GM12801 (cell line): ENCODE measurements around the gene RELN.

Experiments
- TF ChIP-seq, protein P1 (sequence below): IDR thresholded peaks from one replicate; pipeline ENCODE4 v1.5.1; 2011; ENCODE audit warnings: control low read depth; ENCODE audit not compliant: insufficient read length; ENCODE audit errors: extremely low read depth

The RELN gene

DNA sequence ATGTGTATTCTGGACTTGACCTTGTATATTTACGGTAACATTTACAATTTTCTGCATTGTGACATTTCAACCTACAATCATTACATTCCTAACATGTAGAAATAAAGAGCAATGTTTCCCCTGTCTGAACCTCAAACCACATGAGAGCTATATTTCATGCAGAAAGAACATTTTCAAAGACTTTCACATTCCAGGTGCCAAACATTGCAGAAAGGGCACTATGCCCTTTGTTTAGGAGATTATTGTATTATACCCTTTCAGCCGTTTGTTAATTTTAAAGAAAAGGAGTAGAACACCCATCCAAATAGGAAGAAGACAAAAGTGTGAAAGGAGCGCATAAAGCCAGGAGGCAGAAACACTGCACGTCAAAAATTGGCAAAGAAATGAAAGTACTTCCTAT is 260.4 kb downstream of the RELN start:
- TF ChIP-seq, protein P1, sequence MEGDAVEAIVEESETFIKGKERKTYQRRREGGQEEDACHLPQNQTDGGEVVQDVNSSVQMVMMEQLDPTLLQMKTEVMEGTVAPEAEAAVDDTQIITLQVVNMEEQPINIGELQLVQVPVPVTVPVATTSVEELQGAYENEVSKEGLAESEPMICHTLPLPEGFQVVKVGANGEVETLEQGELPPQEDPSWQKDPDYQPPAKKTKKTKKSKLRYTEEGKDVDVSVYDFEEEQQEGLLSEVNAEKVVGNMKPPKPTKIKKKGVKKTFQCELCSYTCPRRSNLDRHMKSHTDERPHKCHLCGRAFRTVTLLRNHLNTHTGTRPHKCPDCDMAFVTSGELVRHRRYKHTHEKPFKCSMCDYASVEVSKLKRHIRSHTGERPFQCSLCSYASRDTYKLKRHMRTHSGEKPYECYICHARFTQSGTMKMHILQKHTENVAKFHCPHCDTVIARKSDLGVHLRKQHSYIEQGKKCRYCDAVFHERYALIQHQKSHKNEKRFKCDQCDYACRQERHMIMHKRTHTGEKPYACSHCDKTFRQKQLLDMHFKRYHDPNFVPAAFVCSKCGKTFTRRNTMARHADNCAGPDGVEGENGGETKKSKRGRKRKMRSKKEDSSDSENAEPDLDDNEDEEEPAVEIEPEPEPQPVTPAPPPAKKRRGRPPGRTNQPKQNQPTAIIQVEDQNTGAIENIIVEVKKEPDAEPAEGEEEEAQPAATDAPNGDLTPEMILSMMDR = no peak

DNA sequence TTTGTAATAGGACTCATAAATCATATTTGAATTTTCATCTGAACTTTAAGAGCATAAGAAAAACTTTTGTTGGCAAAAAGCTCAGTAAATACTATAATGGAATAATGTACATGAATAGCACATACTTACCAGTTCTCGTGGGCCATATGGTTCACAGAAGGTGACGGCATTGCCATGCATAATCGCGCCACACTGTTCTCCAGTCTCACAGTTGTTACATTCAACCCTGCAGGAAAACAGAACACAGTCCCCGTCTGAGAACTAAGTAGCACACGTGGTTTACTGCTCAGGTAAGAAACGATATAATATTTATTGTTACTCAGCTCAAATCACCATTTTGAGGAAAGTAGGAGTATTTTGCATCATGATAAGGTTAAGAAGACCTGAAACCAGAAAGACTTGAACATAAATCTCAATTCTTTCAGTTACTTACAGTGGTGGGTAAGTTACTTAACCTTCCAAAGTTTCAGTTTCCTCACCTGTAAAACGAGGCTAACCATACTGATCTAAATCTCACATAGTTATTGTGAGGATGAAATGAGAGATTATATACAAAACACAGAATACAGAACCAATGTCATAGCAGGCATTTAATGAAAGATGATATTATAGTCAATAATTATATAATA is 261.4 kb downstream of the RELN start:
- TF ChIP-seq, protein P1 = no peak

DNA sequence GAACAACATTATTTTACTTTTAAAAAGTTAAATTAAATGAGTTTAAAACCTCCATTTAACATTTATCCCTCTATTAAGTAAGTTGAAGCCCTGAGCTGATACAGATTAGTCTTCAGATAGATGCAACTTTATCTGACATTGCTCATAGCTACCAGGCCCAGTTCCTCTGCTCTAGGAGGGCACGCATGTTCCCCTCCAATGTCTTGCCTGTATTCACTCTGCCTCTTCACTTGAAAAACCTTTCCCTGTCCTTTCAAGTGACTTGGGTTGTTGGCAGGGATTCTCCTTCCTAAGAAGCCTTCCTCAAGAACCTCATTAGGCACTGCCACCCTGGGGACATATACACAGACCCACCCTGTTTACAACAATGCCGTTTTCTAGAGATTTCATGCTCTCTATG is 270.4 kb downstream of the RELN start:
- TF ChIP-seq, protein P1 = no peak

DNA sequence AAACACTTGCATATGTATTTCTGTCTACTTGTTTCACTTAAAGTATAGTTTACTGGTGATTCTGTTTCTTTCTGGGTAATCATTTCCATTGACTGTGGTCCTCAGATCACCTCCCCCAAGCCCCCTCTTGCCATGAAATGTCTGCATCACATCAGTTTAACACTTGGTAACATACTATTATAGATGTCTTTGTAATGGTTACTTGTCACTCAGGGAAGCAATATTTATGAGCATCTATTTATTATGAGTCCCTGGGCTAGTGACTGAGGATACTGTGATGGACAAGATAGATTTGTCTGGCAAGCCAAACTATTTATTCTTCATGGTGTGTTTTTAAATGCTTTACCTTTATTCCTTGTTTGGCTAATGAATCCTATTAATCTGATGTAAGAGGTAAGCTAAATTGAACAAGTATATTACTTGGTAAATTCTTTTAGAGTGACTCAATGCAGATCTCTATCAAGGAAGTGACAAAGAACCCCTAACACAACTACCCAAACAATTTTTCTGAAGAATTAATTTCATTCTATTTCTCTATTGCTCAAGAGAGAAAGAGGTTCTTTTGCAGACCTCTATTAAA is 270.9 kb downstream of the RELN start:
- TF ChIP-seq, protein P1 = no peak

DNA sequence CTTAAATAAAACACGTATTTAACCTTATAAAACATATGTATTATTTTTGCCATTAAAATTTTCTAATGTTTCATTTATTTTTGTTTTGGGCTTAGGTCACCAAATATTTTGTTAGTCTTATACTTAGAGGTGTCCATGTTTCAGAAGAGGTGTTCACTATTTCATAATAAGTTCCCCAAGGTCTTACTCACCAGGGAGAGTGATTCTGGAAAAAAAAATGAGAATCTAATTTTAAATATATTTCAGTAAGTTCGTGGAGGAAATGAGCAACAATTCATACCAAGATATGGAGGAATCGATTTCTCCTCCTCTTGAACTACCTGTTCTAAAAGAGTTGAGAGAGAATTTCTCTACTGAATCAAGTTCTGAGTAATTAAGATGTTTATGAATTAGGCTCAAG is 271.9 kb downstream of the RELN start:
- TF ChIP-seq, protein P1 = no peak

DNA sequence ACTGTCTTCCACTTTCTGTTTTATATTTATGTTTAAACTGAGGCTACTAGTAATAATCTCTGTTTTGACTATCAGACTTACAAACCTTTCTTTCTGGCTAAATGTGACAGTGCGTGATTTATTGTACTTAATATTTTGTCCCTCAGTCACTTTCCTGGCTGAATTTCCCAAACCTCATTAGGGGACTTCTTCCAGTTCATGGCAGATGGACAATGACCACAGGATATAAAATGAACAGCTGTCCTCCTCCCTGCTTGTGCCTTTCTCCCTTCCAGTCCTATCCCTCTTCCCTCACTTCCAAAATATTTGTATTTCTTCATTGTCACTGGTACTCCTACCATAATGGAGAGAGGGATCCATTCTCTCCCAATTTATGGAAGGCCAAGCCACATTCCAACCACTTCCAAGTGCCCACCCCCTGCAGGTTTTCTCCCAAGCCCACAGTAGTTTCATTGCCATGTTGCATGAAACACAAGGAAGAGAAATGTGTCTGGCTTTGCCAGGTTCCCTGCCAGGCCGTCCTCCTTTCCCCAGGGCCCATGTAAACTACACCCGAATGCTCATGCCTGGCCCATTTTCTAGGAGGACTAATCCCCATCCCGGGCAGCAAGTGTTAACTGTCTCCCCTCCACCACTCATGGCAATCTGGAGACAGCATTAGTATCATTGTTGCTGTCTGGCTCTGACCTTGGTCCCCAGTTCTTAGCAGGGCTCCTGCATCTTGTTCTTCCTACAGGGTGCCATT is 273.9 kb downstream of the RELN start:
- TF ChIP-seq, protein P1 = no peak

DNA sequence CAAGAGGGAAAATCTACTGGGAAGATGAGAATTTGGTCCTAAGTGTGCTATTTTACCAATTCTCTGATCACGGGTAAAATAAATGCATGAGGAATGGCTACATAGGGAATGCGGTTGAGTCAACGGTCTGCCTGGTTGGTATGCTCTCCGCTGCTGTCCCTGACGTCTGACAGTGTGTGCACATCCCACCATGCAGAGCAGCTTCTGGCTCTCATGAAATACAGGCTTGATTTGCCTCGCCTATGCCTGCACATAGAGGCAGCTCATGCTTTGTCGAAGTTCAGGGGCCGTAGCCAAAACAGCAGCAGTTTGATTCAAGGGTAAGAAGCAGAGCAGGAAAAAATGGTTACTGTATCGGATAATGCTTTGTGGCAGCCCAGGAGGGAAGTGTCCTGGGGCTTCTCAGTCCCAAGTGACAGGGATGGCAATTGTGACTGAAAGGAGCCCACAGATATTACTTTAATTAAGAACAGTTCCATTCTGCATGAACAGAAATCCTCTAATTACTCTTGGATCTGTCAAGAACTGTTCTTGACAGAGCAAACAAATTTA is 275.0 kb downstream of the RELN start:
- TF ChIP-seq, protein P1 = no peak
